NCI-H1417 (cell line): ENCODE data around the gene CDS1.
"Not testable (repeated sequence)": the region's sequence is repeated elsewhere in the genome, so short reads cannot be mapped to it uniquely, and the experiment has no call there.

Source experiments
- DNase-seq, 3 experiments: peaks; one replicate each; lab custom pipeline; 2025; lab: John Stamatoyannopoulos, UW

Gene CDS1

DNA sequence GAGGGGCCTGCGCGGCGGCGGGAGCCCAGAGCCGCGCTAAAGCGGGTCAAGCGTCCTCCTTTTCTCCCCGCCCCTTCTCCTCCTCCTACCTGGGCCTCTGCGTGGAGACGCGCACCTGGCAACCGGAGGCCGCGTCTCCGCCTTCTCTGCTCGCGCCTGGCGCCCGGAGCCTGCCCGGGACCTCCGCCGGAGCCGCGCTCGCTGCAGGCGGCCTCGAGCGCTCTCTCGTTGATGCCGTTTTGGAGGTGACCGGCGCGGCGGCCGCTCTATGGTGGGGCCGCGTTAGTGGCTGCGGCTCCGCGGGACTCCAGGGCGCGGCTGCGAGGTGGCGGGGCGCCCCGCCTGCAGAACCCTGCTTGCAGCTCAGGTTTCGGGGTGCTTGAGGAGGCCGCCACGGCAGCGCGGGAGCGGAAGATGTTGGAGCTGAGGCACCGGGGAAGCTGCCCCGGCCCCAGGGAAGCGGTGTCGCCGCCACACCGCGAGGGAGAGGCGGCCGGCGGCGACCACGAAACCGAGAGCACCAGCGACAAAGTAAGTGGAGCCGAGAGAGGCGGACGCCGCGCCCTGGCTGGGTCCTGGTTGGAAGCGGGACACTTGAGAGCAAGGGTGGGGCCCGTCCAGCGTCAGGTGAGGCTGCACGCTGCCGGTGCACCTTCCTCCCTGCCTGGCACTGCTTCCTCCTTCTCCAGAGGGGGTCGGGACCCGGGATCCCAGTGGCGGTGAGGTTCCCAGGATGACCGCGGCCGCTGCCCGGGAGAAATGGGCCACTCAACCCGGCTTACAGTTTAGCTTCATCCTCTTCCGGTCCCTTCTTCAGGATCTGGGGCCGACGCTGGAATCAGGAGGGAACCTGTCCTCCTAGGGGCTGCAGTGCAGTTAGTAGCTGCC is at the start of gene CDS1:
Gene CDS1, plus strand, starts transcription at position 140 of the 888 bp plus-strand sequence. Its CDS starts 275 bp downstream, at position 415.
- peak; percentile 66 to 95 (median 74) for DNase-seq

DNA sequence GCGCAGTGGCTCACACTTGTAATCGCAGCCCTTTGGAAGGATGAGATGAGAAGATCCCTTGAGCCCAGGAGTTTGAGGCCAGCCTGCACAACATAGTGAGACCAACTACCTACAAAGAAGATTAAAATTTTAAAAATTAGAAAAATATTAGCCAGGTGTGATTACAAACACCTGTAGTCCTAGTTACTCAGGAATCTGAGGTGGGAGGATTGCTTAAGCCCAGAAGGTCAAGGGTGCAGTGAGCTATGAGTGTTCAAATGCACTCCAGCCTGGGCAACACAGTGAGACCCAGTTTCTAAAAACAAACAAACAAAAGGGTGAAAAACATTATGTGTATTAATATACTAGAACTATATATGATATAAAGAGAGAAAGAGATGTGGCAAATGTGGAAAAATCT is 47.0 kb upstream of the CDS1 start:
- DNase-seq = no peak

DNA sequence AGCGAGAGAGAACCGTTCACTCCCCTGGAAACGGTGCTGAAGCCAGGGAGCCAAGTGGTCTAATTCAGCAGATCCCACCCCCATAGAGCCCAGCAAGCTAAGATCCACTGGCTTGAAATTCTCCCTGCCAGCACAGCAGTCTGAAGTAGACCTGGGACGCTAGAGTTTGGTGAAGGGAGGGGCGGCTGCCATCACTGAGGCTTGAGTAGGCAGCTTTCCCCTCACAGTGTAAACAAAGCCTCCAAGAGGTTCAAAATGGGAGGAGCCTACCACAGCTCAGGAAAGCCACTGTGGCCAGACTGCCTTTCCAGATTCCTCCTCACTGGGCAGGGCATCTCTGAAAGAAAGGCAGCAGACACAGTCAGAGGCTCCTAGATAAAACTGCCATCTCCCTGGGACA is 37.8 kb upstream of the CDS1 start:
- peak in 1 of 3 experiments; percentile 11 for DNase-seq

DNA sequence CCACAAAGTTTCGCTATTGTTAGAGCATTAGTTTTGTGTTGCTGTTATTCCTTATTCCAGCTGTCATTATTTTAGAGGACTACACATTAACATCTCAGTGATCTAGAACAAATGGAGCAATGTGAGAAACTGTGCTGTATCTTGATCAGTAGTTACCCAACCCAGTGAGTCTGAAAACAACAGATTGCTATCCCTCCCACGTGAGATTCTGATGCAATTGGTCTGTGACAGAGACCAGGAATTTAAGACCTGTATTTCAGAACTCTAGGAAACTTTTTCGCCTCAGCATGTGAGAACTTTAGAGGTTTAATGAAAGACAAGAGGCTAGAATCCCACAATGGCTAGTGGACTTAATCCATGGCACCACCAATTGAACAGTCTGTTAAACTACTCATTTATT is 35.7 kb upstream of the CDS1 start:
- no peak for DNase-seq

DNA sequence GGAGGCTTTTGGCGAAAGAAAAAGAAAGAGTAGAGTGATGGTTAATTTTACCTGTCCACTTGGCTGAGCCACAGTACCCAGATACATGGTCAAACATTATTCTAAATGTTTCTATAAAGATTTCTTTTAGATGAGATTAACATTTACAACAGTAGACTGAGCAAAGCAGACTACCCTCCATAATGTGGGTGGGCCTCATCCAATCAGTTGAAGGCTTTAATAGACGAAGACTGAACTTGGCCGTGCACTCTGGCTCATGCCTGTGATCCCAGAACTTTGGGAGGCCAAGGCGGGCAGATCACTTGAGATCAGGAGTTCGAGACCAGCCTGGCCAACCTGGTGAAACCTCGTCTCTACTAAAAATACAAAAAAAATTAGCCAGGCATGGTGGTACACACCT is 33.7 kb upstream of the CDS1 start:
- not testable (repeated sequence) for DNase-seq

DNA sequence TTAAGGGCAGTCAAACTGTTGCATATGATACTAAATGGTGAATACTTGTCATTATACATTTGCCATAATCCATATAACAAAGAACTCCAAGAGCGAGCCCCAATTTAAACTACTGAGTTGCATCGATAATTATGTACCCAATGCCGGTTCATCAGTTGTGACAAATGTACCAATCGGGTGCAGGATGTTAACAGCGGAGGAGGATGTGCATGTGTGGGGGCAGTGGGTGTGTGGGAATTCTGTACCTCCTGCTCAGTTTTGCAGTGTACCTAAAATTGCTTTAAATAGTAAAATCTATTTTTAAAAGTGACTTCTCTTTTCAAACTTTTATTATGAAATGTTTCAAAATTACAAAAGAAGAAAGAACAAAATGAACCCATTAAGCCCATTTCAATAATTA is 20.8 kb upstream of the CDS1 start:
- no peak for DNase-seq

DNA sequence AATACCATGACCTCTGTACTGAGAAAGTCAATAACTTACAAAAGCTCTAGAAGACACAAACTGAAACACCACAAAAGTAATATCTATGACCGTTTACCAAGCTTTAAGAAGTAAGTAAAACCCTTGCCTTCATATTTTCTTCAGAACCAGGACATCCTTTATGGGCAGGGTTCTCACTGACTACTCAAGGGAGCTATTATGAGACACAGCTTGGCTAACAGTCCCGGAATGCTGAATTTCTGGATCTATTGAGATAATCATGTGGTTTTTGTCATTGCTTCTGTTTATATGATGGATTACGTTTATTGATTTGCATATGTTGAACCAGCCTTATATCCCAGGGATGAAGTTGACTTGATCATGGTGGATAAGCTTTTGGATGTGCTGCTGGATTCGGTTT is 19.9 kb upstream of the CDS1 start:
- DNase-seq = no peak

DNA sequence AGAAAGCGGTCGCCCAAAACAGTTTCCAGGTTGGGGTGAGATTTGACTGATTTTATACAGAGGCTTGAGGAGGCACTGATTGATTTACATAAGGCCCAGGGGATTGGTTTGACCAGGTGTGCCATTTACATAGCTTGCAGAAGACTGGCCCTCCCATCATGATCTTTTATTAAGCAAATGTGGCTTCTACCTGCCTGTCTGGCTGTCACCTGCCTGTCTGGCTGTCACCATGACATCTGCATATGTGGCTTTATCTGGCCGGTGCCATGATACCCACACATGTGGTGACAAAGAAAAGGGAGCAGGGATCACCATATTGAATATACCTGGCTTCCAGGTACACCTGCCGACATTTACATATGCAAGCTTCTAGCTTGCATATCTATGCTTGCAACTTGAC is 17.0 kb upstream of the CDS1 start:
- DNase-seq = no peak

DNA sequence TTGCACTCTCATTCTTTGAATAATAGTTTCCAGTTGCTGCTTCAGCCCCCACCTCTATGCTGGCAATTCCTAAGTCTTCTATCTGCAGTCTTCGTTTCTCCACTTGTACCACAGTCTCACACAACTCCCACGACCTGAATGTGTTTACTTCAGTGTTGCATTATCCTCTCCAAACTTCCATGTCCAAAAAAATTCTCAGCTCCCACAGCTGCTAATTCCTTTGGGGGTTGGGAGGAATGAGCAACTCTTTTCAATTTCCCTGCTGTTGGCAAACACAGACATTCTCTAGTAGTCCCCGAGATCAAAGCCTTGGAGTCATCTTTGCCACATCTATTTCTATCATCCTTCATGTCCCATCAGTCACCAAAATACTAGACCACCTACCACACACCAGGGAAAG is 14.4 kb upstream of the CDS1 start:
- no peak for DNase-seq

DNA sequence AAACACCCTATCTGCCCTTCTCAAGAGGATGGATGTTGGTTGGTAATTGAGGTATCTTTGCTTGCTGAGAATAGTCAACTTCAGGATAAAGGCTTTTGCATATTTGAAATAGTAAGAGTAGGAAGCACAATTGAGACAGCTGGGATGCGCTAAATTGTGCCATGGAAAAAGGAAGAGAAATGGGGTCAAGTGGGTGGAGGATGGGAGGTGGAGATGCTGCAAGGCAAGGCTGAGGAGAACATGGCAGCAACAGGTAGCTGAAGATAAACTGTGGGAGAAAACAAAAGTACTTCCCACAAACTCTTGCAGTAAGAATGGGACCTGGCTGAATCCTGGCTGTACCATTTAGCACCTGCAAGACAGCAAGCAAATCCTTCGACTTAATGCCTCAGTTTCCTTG is 13.9 kb upstream of the CDS1 start:
- DNase-seq = no peak

DNA sequence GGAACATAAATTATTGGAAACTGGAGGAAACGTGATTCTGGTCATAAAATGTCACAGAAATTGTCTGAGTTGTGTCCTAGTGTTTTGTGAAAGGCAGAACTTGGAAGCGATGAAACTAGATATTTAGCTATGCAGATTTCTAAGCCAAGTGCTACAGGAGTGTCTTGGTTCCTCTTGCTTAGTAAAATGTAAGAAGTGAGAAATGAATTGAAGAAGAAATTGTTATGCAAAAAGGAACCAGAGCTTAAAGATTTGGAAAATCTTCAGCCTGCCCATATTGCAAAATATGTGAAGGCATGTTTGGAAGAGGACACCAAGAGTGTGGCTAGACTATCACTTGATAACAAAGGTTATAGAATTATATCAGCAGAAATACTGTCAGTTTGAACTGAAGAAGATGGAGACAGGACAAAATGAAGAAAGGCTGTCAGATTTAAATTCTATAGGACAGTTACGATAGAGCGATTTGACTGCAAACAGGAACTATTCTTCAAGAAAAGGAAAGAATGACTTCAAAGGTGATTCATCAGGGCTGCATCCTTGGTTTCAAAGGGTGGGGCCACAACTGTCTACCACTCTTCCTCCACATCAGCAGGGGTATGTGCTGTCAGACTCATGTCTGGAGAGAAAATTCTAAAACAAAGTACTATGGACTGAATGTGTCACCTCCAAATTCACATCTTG is 9.4 kb upstream of the CDS1 start:
- DNase-seq = no peak

DNA sequence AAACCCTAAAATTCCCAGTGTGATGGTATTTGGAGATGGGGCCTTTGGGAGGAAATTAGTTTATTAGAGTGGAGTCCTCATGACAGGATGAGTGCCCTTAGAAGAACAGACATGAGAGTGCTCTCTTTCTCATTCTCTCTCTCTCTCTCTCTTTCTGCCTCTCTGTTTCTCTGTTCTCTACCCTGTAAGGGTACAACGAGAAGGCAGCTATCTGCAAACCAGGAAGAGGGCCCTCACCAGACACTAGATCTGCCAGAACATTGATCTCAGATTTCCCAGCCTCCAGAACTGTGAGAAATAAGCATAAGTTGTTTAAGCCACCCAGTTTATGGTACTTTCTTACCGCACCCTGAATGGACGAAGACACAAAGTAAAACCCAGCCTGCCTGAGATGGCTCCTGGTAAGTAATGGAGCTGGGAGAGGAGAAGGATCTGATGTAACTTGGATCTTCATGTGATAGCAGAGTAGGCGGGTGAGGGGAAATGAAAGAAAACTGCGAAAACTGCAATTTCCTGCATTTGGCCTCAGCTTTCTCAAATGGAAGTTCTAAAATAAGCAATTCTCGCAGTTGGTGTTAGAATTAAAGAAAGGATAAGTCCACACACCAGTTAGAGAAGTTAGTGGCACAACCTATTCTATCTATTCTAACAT is 8.7 kb upstream of the CDS1 start:
- no peak for DNase-seq

DNA sequence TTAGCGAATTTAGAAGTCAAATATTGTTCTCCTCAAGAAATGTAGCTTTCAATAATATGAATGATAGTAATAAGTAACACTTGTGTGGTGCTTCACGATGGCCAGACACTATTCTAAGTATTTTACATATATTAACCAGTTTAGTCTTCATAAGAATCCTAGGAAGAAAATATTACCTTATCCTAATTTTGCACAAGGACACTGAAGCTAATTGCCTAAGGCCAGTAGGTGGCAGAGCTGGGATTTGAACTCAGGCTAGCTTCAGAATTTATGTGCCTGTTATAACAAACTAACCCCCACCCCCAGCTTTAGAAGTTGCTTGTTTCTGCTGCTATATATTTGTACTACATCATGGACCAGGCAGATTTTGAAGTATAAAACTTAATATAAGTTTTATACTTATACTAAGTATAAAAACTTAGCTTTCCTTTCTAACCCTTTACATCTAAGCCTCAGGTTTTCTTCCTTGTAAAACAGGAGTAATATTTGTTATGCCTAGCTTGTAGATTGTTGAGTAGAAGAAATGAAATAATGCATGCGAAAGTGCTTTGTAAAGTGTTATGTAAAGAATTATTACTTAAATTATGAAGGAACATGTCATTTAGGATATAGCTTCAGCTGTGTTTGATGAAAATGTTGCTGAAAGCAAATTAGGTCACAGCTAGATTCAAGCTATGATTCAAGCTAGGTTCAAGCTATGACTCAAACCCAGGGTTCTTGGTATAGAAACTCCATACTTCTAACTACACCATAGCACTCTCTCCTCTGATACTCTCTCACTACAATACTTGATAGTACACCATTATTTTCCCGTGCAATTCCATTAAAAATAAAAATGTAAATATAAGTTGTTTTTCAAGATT is 4.2 kb upstream of the CDS1 start:
- peak; percentile 31 to 53 (median 38) for DNase-seq

DNA sequence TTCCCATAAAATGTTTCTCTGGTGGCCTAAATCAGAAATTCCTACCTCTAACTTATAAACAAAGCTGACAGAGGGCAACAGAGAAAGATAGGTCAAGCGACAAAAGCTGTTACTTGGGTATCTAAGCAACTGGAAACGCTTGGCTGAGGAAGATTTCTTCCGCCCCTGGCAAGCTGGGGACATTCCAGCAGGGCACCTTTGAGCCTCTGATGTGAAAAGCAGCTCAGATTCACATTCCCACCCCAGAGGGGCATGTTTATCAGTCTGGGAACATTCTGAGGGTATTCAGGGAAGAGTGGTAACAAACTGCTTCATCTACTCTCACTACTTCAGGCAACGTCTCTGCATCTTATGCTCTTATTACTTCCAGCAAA is 3.5 kb upstream of the CDS1 start:
- DNase-seq = no peak

DNA sequence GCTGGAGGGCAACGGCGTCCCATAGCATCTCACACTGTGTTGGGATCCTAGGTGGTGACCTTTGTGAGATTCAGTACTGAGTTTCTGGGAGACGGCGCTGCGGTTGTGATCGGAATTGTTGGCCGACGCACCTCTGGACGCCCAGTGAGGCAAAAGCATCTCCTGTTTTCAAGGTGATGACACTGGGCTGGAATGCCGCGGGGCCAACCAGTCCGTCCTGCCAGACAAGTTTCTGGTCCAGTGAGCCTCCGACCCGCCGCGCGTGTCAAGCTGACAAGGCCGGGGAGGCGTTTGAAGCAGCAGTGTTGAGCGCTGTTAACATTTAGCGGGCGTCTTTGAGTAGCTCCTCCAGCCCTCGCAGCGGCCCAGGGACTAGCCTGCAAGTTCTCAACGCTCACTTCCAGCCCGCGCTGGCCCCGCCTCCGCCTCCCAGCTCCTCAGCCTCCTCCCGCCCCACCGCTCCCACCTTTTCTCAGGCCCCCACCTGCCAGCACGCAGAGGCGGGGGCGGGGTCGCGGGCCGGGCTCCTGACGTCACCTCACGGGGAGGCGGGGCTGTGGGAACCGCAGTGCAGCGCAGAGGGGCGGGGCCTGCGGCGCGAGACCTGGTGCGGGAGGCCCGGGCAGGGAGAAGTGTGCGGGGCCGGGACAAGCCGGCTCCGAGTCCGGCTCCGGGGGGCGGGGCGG is 482 bp upstream of the CDS1 start:
- DNase-seq = peak; percentile 94 to 97 (median 95)

DNA sequence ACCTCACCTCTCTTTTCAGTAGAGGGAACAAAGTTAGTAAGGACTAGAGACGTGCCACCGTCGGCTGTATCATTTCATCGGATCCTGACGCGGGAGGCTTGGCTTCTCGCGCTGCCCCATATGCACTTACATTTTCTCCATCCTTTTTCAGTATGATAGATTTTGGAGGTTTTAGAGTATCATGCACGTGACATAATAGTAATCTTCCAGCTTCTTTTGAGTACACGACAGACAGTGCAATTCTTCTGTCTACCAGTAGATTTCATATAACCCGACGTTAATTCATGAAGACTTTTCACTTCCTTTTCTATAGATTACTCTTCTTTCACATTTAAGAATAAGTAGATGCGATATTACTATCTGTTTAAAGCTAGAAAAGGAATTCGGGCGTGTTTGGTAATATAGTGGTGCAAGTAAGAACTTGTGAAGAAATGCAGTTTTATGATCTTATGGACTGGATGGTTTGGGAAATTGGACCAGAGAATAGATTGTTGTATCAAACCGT is 1.0 kb downstream of the CDS1 start:
- peak in 1 of 3 experiments; percentile 31 for DNase-seq

DNA sequence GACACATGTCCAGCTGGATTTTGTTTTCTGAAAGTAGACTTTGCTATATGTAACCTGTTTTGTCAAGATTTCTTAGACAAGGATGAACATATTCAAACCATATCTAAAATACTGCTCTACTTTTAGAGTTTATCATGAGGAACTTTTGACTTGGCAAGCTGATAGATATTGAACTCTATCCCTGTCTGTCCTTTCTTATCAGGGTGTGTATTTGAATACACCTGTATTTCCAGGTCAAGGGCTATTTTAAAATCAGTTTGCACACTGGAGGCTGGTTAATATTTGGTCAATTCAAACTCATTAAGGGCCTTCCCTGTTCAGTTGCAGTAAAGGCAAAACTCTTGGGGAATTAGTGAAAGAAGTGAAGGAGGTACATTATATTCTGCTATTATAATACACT is 2.3 kb downstream of the CDS1 start:
- DNase-seq = no peak

DNA sequence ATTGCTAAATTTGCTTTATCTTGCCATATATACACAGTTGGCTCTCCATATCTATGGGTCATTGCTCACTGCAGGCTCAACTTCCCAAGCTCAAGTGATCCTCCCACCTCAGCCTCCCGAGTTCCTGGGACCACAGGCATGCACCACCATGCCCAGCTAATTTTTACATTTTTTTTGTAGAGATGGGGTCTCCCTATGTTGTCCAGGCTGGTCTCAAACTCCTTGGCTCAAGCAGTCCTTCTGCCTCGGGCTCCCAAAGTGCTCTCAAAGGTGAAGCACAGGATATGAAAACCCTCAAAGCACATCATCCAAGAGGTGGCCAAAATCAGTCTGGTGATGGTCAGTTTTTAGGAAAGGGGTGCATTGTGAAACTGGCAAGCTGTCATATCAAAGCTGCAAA is 11.8 kb downstream of the CDS1 start:
- no peak for DNase-seq

DNA sequence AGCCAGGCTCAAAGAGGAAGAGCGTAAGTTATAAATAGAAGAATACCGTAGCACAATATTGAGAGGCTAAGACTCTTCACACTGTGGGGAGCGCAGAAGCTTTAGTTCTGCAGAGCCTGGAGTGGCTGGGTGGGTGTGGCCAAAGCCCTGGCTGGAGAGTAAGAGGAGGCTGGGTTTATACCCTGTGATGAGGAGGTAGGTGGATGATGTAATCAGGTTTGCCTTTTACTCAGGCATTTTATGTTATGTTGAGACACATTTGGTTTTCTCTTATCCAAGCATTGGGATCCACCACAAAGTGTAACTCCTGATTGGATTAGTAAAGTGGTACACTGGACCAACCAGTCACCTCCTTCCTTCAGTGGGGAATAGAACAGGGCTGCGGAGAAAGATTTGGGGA is 13.9 kb downstream of the CDS1 start:
- peak in 2 of 3 experiments; percentile 13 to 52 for DNase-seq

DNA sequence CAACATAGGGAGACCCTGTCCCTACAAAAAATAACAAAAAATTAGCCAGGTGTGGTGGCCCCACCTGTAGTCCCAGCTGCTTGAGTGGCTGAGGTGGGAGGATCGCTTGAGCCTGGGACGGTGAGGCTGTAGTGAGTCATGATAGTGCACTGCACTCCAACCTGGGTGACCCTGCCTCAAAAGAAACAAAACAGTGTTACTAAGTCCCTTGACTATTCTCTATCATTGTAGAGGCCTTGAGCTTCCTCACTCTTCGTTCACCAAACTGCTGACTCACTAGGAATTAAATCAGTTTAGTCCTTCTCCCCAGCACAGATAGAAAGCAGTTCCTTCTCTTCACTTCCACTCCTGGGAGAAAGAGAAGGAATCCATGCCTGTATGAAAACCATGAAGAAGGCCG is 14.5 kb downstream of the CDS1 start:
- no peak for DNase-seq

DNA sequence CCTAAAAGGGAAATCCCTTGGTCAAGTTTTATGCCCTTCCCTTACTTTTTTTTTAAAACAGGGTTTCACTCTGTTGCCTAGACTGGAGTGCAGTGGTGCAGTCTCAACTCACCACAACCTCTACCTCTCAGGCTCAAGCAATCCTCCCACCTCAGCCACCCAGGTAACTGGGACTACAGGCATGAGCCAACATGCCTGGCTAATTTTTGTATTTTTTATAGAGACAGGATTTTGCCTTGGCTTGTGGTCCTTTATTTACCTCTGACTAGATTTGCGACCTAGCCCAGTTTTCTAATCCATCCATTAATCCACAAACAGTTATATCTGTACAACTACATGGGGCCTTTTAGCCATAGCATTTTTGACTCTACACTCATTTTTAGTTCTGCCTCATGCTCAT is 23.7 kb downstream of the CDS1 start:
- no peak for DNase-seq
